ENCODE results near the gene DLGAP1.

- TF ChIP-seq CTCF (IDR thresholded peaks at IDR 0.05 in 8 of 11, conservative IDR thresholded peaks at IDR 0.05 in 3 of 11) (no peak), POLR2AphosphoS5 (IDR thresholded peaks at IDR 0.05) (no peak), POLR2A (IDR thresholded peaks at IDR 0.05) (no peak)
These were observed 986.3 kb downstream of the DLGAP1 start for GRCh38 chr18:3468833-3469232.

All from spleen (tissue), 7 donors.